GM18499 (cell line): Measurements from ENCODE around the gene ETFRF1.

ENCODE experiments used
- ATAC-seq: cut with Tn5 transposase; IDR thresholded peaks from one replicate; pipeline ENCODE4 v1.9.1; 2021; ENCODE audit warnings: moderate number of reproducible peaks; ENCODE audit not compliant: insufficient read depth, unreplicated experiment

Gene ETFRF1

GRCh38 chr12:25195056-25195971 is at the start of gene ETFRF1, which contains the start of gene DNAI7:
ETFRF1 (plus strand) TSS chr12:25195237; CDS start chr12:25203957, 8,720 bp downstream.
DNAI7 (minus strand) TSS chr12:25195160; CDS start chr12:25195078, 82 bp downstream.
- peak; percentile 76 for ATAC-seq

DNA sequence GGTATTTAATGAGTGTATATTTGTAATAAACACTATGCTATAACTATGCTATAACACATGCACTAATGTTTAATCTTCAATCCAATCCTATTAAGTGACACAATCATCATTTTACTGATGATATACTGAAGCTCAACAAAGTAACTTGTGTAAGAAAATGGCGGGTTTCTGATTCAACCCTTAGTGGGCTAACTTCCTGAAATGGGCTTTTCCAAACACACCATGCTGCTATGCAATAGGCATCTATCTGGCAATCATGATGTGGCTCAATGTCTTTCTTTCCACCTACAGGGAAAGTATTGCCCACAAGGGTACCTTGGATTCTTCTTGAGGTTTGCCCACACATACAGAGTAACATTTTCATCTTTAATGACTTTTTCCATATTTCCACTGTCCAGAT is 48.4 kb upstream of the ETFRF1 start:
- no peak for ATAC-seq

GRCh38 chr12:25151476-25151875 is 43.6 kb upstream of the ETFRF1 start:
- no peak for ATAC-seq

GRCh38 chr12:25152055-25152454 is 43.0 kb upstream of the ETFRF1 start:
- no peak for ATAC-seq

DNA sequence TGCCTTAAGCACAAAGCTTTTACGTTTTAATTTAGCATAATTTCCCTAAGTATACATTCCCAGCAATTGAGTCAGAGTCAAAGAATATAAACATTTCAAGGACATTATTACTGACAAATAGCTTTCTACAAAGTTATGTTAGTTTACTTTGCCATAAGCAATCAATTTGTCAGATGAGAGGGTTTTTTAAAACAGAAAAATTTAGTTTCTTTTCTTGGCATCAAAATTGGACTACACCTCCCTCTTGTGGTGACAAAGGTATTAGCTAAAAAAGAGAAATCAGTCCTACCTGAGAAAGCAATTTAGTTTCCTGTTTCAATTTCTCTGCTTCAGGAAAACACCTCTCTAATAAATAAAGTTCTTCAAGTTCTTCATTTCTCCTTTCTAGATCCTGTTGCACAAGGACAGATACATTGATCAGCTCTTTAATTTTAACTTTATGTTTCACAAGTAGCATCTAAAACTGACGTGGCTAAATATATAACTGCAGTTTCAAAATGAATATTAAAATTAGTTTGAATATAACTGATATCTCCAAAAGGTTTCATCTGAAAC is 39.9 kb upstream of the ETFRF1 start:
- ATAC-seq, result peak; percentile 40

GRCh38 chr12:25156061-25156460 is 39.0 kb upstream of the ETFRF1 start:
- ATAC-seq, result no peak

- no peak for ATAC-seq
Observed at GRCh38 chr12:25162866-25163265, 32.2 kb upstream of the ETFRF1 start.

DNA sequence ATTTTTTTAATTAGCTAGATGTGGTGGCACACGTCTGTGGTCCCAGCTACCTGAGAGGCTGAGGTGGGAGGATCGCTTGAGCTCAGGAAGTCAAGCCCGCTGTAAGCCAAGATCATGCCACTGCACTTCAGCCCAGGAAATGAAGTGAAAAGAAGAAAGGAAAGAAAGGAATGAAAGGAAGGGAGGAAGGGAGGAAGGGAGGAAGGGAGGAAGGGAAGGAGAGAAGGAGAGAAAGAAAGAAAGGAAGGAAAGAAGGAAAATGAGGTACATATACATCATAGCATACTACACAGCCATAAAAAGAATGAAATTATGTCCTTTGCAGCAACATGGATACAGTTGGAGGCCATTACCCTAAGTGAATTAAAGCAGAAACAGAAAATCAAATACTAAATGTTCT is 12.3 kb upstream of the ETFRF1 start:
- ATAC-seq, result no peak

GRCh38 chr12:25184132-25184531 is 10.9 kb upstream of the ETFRF1 start:
- no peak for ATAC-seq

DNA sequence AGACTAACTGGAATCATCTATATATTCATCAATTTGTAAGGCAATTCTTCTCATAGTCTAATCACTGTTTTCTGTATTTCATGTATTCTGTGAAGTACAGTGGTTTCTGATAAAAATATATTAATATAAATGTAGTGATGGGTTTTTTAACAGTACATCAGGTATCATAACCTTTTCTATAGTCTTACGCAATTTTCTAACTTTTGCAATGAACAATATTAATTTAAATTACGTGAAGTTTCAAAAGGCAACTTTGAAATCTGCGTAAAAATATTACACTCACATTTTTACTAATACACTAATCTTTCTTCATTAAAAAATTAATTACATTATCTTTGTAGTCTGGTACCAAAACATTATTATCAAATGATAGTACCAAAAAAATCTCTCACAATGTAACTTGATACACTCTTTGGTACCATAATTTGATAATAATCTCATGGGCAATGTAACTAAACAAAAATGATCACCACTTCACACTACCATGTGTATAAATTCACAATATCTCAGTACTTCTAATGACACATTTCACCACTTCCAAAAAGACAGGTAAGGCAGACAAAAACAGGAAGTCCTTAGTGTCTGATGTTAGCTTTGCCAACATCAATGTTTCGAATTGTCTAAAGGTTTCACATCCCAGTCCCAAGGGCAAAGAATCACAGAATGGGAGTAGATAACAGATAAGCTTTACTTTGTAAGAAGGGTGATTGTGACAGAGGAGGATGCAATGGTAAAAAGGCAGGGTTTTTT is 8.8 kb upstream of the ETFRF1 start:
- ATAC-seq, result no peak

GRCh38 chr12:25186788-25187402 is 8.1 kb upstream of the ETFRF1 start:
- peak; percentile 54 for ATAC-seq

DNA sequence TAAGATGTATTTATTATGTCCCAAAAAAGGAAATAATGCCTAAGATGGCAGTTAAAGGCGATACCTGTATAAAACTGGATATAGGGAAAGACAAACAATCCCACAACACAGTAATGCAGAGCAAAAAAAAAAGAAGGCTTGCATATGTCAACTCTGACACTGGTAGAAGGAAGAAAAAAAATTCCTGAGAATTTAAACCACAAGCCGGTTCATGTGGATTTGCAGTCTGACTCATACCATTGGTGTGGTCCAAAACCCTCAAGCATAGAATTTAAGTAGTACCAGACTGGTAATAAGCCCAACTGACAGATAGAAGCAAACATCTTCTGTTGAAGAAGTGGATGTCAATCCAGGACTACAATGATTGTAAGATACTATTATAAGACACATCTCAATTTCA is 7.3 kb upstream of the ETFRF1 start:
- no peak for ATAC-seq

GRCh38 chr12:25189656-25190055 is 5.4 kb upstream of the ETFRF1 start:
- ATAC-seq, result no peak

- no peak for ATAC-seq
Observed at GRCh38 chr12:25190793-25191192, 4.2 kb upstream of the ETFRF1 start.

DNA sequence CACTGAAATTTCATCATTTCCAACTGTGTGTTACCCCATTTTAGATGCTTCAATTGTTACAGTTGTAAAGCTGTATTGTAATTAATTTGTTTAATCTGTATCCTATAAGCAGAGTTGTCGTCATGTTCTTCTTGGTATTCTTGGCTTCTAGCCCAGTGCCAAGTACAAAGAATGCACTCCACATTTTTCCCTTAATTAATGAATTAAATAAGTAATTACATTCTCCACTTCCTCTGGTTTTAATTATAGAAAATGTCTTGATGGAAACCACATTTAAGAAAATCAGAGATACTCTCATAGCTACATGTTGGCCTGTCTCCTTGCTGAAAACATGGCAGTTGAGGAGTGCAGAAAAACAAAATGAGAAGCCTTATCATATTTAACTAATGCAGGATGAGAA is 823 bp upstream of the ETFRF1 start:
- no peak for ATAC-seq

DNA sequence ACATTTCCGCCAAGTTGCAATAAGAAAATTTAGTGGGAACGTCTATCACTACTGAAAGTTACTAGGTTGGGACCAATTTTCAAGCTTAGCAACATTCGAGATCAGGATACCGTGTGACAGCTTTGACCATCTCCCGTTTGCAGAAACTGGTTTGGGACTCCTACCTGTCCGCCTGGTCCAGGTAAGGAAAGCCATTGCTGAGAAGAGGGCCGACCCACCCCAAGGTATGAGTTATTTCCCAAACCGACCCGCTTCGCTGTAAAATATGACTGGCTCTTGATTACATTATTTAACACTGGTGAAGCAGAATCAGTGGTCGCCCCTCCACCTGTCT is 348 bp upstream of the ETFRF1 start:
- ATAC-seq, result no peak

- ATAC-seq, result no peak
Observed at GRCh38 chr12:25197608-25198007, 2.6 kb downstream of the ETFRF1 start.

- no peak for ATAC-seq
Observed at GRCh38 chr12:25200703-25201102, 5.7 kb downstream of the ETFRF1 start.

- ATAC-seq, result no peak
Observed at GRCh38 chr12:25202137-25202536, 7.1 kb downstream of the ETFRF1 start.

- no peak for ATAC-seq
Observed at GRCh38 chr12:25207411-25207810, 12.4 kb downstream of the ETFRF1 start.

DNA sequence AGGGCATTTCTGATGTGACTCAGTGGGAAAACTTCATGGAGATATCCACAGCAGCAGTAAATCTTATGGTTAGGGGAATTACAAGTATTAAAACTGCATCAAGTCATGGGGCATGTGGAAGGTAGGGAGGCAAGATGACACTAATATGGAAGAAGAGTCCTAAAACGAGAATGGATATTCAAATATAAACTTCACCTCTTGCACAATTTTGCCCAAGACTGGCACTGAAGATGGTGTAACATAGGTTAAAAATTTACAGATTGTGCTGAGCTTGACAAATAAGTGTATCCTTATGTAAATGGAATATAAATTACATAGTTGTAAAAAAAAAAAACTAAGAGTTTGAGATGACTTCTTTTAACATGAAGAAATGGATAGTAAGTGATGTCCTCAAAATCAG is 12.8 kb downstream of the ETFRF1 start:
- ATAC-seq, result no peak
